Muscle layer of colon (tissue), 2 donors: ENCODE data around the gene STKLD1.
"Not testable (repeated sequence)": the region's sequence is repeated elsewhere in the genome, so short reads cannot be mapped to it uniquely, and the experiment has no call there.

Experiments used
- H3K27ac ChIP-seq: one replicate; pipeline ENCODE4 v1.7.0; 2013; ENCODE audit warnings: low read depth, mild to moderate bottlenecking, low read length, moderate library complexity
- H3K27me3 ChIP-seq, 2 donors: one replicate each; pipeline ENCODE4 v1.7.0; 2013; ENCODE audit warnings: low read length in 2 of 2, mild to moderate bottlenecking in 2 of 2; ENCODE audit not compliant: insufficient read depth in 2 of 2, control insufficient read depth in 1 of 2
- H3K36me3 ChIP-seq: one replicate; pipeline ENCODE4 v1.7.0; 2013; ENCODE audit warnings: mild to moderate bottlenecking, low read length; ENCODE audit not compliant: insufficient read depth
- H3K4me1 ChIP-seq: one replicate; pipeline ENCODE4 v1.7.0; 2013; ENCODE audit warnings: mild to moderate bottlenecking, low read length; ENCODE audit not compliant: insufficient read depth
- H3K4me3 ChIP-seq, 2 donors: one replicate each; pipeline ENCODE4 v1.7.0; 2013; ENCODE audit warnings: low read length in 2 of 2, low read depth in 1 of 2, mild to moderate bottlenecking in 1 of 2, moderate library complexity in 1 of 2
- H3K9ac ChIP-seq: one replicate; pipeline ENCODE4 v1.7.0; 2013; ENCODE audit warnings: low read length
- H3K9me3 ChIP-seq: one replicate; pipeline ENCODE4 v1.7.0; 2013; ENCODE audit warnings: mild to moderate bottlenecking, low read length
- donor health status: abdominal sarcoma.
- donor health status: Adenocarcinoma of cecum.

The STKLD1 gene

DNA sequence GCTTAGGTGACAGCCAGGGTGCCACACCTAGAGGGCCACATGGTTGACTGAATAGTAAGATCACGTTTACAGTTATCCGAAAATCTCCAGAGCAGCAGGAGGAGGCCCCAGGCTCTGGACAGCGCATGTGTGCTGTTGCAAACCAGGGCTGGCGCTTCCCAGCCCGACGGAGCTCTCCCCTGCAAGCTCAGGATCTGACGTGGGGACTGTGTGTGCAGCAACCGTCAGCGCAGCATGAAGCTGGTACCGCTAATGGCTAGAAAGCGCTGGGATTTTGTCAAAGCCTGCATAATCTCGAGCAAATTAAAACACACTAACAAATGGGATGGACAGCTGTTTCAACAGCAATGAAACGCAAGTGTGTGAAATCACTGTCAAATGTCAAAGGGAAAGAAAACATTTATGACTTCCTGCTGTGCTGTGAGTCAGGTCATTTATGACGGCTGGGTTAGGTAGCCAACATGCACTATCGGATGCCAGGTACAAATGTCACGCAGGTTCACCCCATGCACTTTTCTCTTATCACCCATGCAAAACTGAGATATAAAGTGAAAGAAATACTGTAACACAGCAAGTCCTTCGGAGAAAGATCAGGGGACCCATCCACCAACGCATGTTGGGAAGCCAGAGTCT lies 7.8 kb upstream of the STKLD1 start:
- H3K4me1 ChIP-seq = peaks cover 49% of the 10 kb centered on the region
- H3K9me3 ChIP-seq = no peaks in the 10 kb centered on the region
- H3K27me3 ChIP-seq = no peaks in the 10 kb centered on the region
- peaks cover 48% of the 10 kb centered on the region for H3K36me3 ChIP-seq
- H3K4me3 ChIP-seq = no peak overlapping the region
- H3K9ac ChIP-seq = no peak overlapping the region
- no peak overlapping the region for H3K27ac ChIP-seq

DNA sequence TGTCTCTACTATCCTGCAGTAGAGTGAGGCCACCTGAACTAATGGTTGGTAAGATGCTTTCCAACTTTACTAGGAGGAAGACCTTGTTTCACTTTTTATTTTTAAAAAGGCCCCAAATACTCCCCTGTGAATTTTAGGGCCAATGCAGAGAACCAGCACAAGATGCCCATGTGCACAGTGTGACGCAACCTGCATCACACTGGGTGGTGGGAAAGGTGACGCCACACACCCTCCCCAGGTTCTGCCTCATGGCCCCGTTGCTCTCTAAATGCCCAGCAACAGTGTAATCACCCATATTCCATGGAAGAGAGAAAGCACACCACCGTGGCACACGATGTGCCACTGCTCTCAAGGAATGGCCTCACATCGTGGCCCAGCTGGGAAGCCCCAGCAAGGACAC lies 6.7 kb upstream of the STKLD1 start:
- H3K27me3 ChIP-seq = no peaks in the 10 kb centered on the region
- no peak overlapping the region for H3K27ac ChIP-seq
- peaks cover 49% of the 10 kb centered on the region for H3K4me1 ChIP-seq
- H3K4me3 ChIP-seq = no peak overlapping the region
- H3K36me3 ChIP-seq = peaks cover 39% of the 10 kb centered on the region
- no peak overlapping the region for H3K9ac ChIP-seq
- H3K9me3 ChIP-seq = no peaks in the 10 kb centered on the region

- Histone ChIP-seq H3K9me3 (no peaks in the 10 kb centered on the region), H3K9ac (no peak overlapping the region), H3K27me3 (no peaks in the 10 kb centered on the region), H3K4me3 (no peak overlapping the region), H3K27ac (no peak overlapping the region), H3K36me3 (peaks cover 39% of the 10 kb centered on the region), H3K4me1 (peaks cover 54% of the 10 kb centered on the region)
Measured at GRCh38 chr9:133369933-133370332, 6.2 kb upstream of the STKLD1 start.

GRCh38 chr9:133370685-133371084 lies 5.5 kb upstream of the STKLD1 start:
- H3K4me1 ChIP-seq = peaks cover 56% of the 10 kb centered on the region
- no peak overlapping the region for H3K27ac ChIP-seq
- H3K9me3 ChIP-seq = no peaks in the 10 kb centered on the region
- no peaks in the 10 kb centered on the region for H3K27me3 ChIP-seq
- no peak overlapping the region for H3K4me3 ChIP-seq
- no peak overlapping the region for H3K9ac ChIP-seq
- peaks cover 36% of the 10 kb centered on the region for H3K36me3 ChIP-seq

GRCh38 chr9:133371261-133371711 lies 4.9 kb upstream of the STKLD1 start:
- Histone ChIP-seq H3K4me3 (no peak overlapping the region), H3K4me1 (peaks cover 56% of the 10 kb centered on the region), H3K9me3 (no peaks in the 10 kb centered on the region), H3K27me3 (no peaks in the 10 kb centered on the region), H3K9ac (no peak overlapping the region), H3K27ac (no peak overlapping the region), H3K36me3 (peaks cover 30% of the 10 kb centered on the region)

- no peak overlapping the region for H3K27ac ChIP-seq
- H3K36me3 ChIP-seq = peaks cover 21% of the 10 kb centered on the region
- peaks cover 60% of the 10 kb centered on the region for H3K4me1 ChIP-seq
Measured at GRCh38 chr9:133372144-133372543, 4.0 kb upstream of the STKLD1 start.

GRCh38 chr9:133374612-133375115 lies 1.5 kb upstream of the STKLD1 start:
- no peaks in the 10 kb centered on the region for H3K9me3 ChIP-seq
- peak overlapping the region; percentile 97 for H3K9ac ChIP-seq
- peaks cover 18% of the 10 kb centered on the region for H3K36me3 ChIP-seq
- peak overlapping the region; percentile 86 to 87 for H3K4me3 ChIP-seq
- peaks cover 44% of the 10 kb centered on the region for H3K4me1 ChIP-seq
- peak overlapping the region; percentile 86 for H3K27ac ChIP-seq
- no peaks in the 10 kb centered on the region for H3K27me3 ChIP-seq

More at GRCh38 chr9:133372144-133372543, 4.0 kb upstream of the STKLD1 start:
- Histone ChIP-seq H3K9me3 (no peaks in the 10 kb centered on the region), H3K27me3 (no peaks in the 10 kb centered on the region), H3K9ac (no peak overlapping the region), H3K4me3 (no peak overlapping the region)

DNA sequence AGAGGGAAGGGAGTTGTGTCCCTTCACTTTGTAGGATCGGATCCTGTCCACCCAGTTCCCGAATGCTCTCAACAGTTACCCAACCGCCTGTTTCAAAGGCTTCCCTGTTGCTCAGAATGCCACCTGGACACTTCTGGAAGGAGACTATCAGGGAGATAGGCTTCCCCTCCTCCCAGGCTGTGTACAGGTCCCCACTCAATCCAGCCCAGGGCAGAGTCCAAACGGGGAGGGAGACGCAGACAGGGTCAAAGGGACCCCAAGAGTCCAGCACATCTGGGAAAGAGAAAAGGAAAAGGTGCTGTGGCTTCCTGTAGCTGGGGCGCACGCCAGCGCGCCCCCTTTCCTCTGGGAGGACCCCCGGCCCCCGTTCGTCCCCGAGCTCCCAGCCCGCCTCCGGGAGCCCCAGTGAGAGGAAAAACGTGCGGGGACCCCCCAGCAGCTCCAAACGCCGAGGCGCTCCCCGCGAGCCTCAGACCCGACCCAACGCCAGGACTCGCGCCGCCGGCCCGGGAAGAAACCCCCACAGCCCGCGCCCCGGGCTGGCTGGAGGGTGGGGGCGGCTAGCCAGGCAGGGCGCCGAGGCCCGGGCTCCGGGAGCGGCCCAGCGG lies 946 bp upstream of the STKLD1 start:
- Histone ChIP-seq H3K27me3 (no peaks in the 10 kb centered on the region), H3K9ac (peak overlapping the region; percentile 97), H3K36me3 (peaks cover 12% of the 10 kb centered on the region), H3K4me1 (peaks cover 39% of the 10 kb centered on the region), H3K4me3 (peak overlapping the region; percentile 86 to 87), H3K9me3 (no peaks in the 10 kb centered on the region), H3K27ac (peak overlapping the region; percentile 86)

- not testable (repeated sequence) for H3K27me3 ChIP-seq, H3K36me3 ChIP-seq, H3K9ac ChIP-seq, H3K27ac ChIP-seq, H3K9me3 ChIP-seq, H3K4me3 ChIP-seq
- peaks cover 18% of the 10 kb centered on the region for H3K4me1 ChIP-seq
Measured at GRCh38 chr9:133377280-133377679, 1.1 kb downstream of the STKLD1 start.

DNA sequence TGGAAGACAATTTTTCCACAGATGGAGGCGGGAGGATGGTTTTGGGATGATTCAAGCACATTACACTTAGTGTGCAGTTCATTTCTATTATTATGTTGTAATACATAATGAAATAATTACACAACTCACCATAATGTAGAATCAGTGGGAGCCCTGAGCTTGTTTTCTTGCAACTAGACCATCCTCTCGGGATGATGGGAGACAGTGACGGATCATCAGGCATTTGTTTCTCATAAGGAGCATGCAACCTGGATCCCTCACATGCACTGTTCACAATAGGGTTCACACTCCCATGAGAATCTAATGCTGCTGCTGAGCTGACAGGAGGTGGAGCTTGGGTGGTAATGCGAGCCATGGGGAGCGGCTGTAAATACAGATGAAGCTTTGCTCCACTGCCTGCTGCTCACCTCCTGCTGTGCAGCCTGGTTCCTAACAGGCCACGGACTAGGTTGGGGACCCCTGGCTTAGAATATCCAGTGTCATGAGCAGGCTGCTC lies 1.6 kb downstream of the STKLD1 start:
- H3K27me3 ChIP-seq = no peaks in the 10 kb centered on the region
- no peak overlapping the region for H3K27ac ChIP-seq
- no peak overlapping the region for H3K9ac ChIP-seq
- no peaks in the 10 kb centered on the region for H3K9me3 ChIP-seq
- no peak overlapping the region for H3K4me3 ChIP-seq
- H3K36me3 ChIP-seq = peaks cover 5% of the 10 kb centered on the region
- H3K4me1 ChIP-seq = peaks cover 13% of the 10 kb centered on the region

DNA sequence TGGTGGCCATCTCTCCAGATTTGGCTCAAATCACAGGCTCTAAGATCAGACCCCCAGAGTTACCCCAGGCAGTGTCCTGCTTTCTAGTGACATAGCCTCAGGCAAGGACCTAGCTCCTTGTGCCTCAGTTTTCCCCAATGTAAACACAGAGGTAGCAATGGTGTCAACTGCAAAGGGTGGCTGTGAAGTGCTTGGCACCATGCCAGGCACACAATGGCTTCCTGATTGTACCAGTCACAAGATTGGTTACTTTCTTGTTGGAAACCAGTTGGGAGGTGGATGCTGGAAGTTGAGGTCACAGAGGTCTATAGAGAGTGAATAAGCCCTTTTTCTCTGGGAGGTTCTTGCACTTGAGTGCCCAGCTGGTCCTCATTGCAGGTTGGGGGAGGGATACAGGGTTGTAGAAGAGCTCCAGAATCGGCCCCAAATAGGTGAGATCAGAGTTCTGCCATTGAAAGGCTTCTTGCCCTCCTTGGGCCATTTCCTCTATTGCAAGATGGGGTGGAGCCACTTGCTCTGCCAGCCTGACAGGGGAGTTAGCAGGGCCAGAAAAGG lies 2.3 kb downstream of the STKLD1 start:
- Histone ChIP-seq H3K4me1 (peaks cover 11% of the 10 kb centered on the region), H3K4me3 (no peak overlapping the region), H3K36me3 (no peaks in the 10 kb centered on the region), H3K27ac (no peak overlapping the region), H3K9ac (no peak overlapping the region), H3K9me3 (no peaks in the 10 kb centered on the region), H3K27me3 (no peaks in the 10 kb centered on the region)
